GM12878 (cell line): ENCODE results near the gene KCNS1. TPM values are rescaled to one million over a fixed set of nuclear protein-coding genes. Genes with fewer than 3 reads are reported as not detected.

Experiments
- ATAC-seq: fragments of 200-7000 bp; cut with Tn5 transposase; 3 replicates; pipeline ENCODE4 v1.9.1; 2020; ENCODE audit warnings: mild to moderate bottlenecking, moderate library complexity
- BruUV-seq: library from RNA; stranded (reverse); fragments of 400-500 nt; replicated peaks from 2 replicates; lab custom pipeline; 2021; lab: Mats Ljungman, UMichigan
- CTCF ChIA-PET: fragments of 300-600 bp; sonication (Branson Sonifier 250); formaldehyde crosslinking; extraction: SDS; loops from one replicate; lab custom pipeline; 2021; ENCODE audit warnings: inconsistent platforms; lab: Yijun Ruan, JAX
- POLR2A ChIA-PET: fragments of 350-600 bp; formaldehyde crosslinking; extraction: SDS; loops from one replicate; lab custom pipeline; 2021; ENCODE audit warnings: inconsistent platforms; lab: Charles Lee
- RAD21 ChIA-PET: fragments of 300-600 bp; sonication (Branson Sonifier 250); formaldehyde crosslinking; loops from one replicate; lab custom pipeline; 2023; ENCODE audit warnings: antibody characterized with exemption; ENCODE audit not compliant: unreplicated experiment; lab: Charles Lee
- SMC1A ChIA-PET: fragments of 300-600 bp; sonication (Branson Sonifier 250); formaldehyde crosslinking; loops from one replicate; lab custom pipeline; 2023; ENCODE audit not compliant: unreplicated experiment, uncharacterized antibody; lab: Charles Lee
- DNase-seq: peaks from one replicate; pipeline ENCODE4 v3.0.0-alpha.2; 2011; ENCODE audit warnings: low read depth, low spot score
- FAIRE-seq: peaks from 3 replicates; lab custom pipeline; 2011; peaks lifted over from hg19 to GRCh38; lab: Jason Lieb, UNC
- H2AFZ ChIP-seq: 2 replicates; pipeline ENCODE4 v1.6.0; 2011; ENCODE audit warnings: low read depth, low read length, control low read depth; ENCODE audit not compliant: control insufficient read depth
- H3K27ac ChIP-seq: 2 replicates; pipeline ENCODE4 v1.5.1; 2011; ENCODE audit warnings: control low read depth; ENCODE audit not compliant: control insufficient read depth, insufficient read depth
- H3K27me3 ChIP-seq, 2 experiments: replicated peaks in 1 of 2; 2 replicates each; pipeline versions ENCODE4 v1.6.0 to v1.6.1; 2011; ENCODE audit warnings: low read length in 1 of 2; ENCODE audit not compliant: control insufficient read depth in 2 of 2, insufficient read depth in 2 of 2
- H3K36me3 ChIP-seq, 2 experiments: 2 replicates each; pipeline ENCODE4 v1.5.1; 2011; ENCODE audit warnings: low read length in 1 of 2; ENCODE audit not compliant: control insufficient read depth in 2 of 2, insufficient read depth in 2 of 2
- H3K4me1 ChIP-seq: 2 replicates; pipeline ENCODE4 v1.6.1; 2011; ENCODE audit warnings: mild to moderate bottlenecking, low read length, moderate library complexity, mixed read lengths; ENCODE audit not compliant: control insufficient read depth, insufficient read depth
- H3K4me2 ChIP-seq: 2 replicates; pipeline ENCODE4 v1.6.0; 2011; ENCODE audit warnings: control low read depth; ENCODE audit not compliant: control insufficient read depth, insufficient read depth
- H3K4me3 ChIP-seq: fragments of 200-600 bp; sonication (generic); 2 replicates; pipeline ENCODE4 v1.5.1; 2016
- H3K79me2 ChIP-seq: 2 replicates; pipeline ENCODE4 v1.6.0; 2011; ENCODE audit warnings: low read length; ENCODE audit not compliant: control insufficient read depth, insufficient read depth
- H3K9ac ChIP-seq: 2 replicates; pipeline ENCODE4 v1.8.0; 2011; ENCODE audit warnings: low read length, control low read depth, mixed read lengths; ENCODE audit not compliant: control insufficient read depth, insufficient read depth
- H3K9me3 ChIP-seq: replicated peaks from 3 replicates; pipeline ENCODE4 v1.5.1; 2011; ENCODE audit warnings: mild to moderate bottlenecking, low read length; ENCODE audit not compliant: control insufficient read depth, insufficient read depth
- H4K20me1 ChIP-seq: 2 replicates; pipeline ENCODE4 v1.6.0; 2011; ENCODE audit not compliant: control insufficient read depth, insufficient read depth
- DPF2 ChIP-seq: fragments of 450-650 bp; IDR thresholded peaks from 2 replicates; pipeline ENCODE4 v1.6.1; 2017; ENCODE audit warnings: mild to moderate bottlenecking
- ETV6 ChIP-seq, 2 experiments: fragments of 450-650 bp in 1 of 2; IDR thresholded peaks in 1 of 2; conservative IDR thresholded peaks in 1 of 2; 2 replicates each; pipeline ENCODE4 v1.6.1; 2014; ENCODE audit warnings: antibody characterized with exemption in 1 of 2, borderline replicate concordance in 1 of 2, low read depth in 1 of 2, mild to moderate bottlenecking in 1 of 2, moderate library complexity in 1 of 2
- FOXM1 ChIP-seq: IDR thresholded peaks from 2 replicates; pipeline ENCODE4 v1.6.1; 2012; ENCODE audit warnings: low read depth, mild to moderate bottlenecking, inconsistent platforms, low read length, moderate library complexity
- MEF2B ChIP-seq: fragments of 450-650 bp; IDR thresholded peaks from 2 replicates; pipeline ENCODE4 v1.6.1; 2018; ENCODE audit warnings: mild to moderate bottlenecking, moderate library complexity; ENCODE audit not compliant: partially characterized antibody, poor library complexity, severe bottlenecking
- MTA2 ChIP-seq: fragments of 450-650 bp; IDR thresholded peaks from 2 replicates; pipeline ENCODE4 v1.6.1; 2016; ENCODE audit warnings: low read depth, mild to moderate bottlenecking, moderate library complexity
- PAX8 ChIP-seq: fragments of 450-650 bp; IDR thresholded peaks from 2 replicates; pipeline ENCODE4 v1.6.1; 2017; ENCODE audit warnings: mild to moderate bottlenecking, moderate library complexity
- RAD21 ChIP-seq: IDR thresholded peaks from 2 replicates; pipeline ENCODE4 v1.6.1; 2011; ENCODE audit warnings: mild to moderate bottlenecking, low read depth, low read length, moderate library complexity; ENCODE audit not compliant: insufficient read depth
- RB1 ChIP-seq: fragments of 450-650 bp; formaldehyde crosslinking; IDR thresholded peaks from 2 replicates; pipeline ENCODE4 v1.6.1; 2017; ENCODE audit warnings: mild to moderate bottlenecking, borderline replicate concordance
- WGBS: methylation state at CpG from one replicate; pipeline ENCODE4 v1.1.6; 2016; ENCODE audit warnings: low lambda C conversion rate; ENCODE audit not compliant: insufficient replicate concordance, insufficient coverage; ENCODE audit errors: missing lambda C conversion rate; 5-methylcytosine and 5-hydroxymethylcytosine counted together
- in situ Hi-C: fragments of 300-500 bp; cut with MboI; formaldehyde crosslinking; loops from 9 replicates; pipeline ENCODE4 v1.14.3; 2018; ENCODE audit warnings: mixed read lengths
- intact Hi-C: fragments of 100-400 bp; cut with micrococcal nuclease; formaldehyde crosslinking; loops from one replicate; pipeline ENCODE4 v1.14.2; 2022; ENCODE audit not compliant: unreplicated experiment
- polyA plus RNA-seq, 11 experiments: library from polyadenylated mRNA; depleted of rRNA in 4 of 11; unstranded in 6 of 11; stranded (reverse) in 5 of 11; fragments of >200 nt; fragmentation: Nextera tagmentation in 4 of 11; fragmentation: Illumina TruSeq in 1 of 11; extraction: Ambion mirVana in 4 of 11; extraction: Trizol in 1 of 11; gene quantifications; 1 replicate in 1 of 11; 2 replicates in 10 of 11; pipeline versions ENCODE4 v1.2.1 to v1.2.3, GENCODE V29; 2011 to 2016; ENCODE audit warnings: inconsistent platforms in 2 of 11, missing spikeins in 2 of 11, low read depth in 1 of 11
- total RNA-seq, 4 experiments: library from RNA; depleted of rRNA in 3 of 4; stranded (reverse); fragments of >200 nt in 3 of 4; fragmentation: Illumina TruSeq in 1 of 4; extraction: Trizol in 1 of 4; gene quantifications; 2 replicates each; pipeline versions ENCODE4 v1.2.1 to v1.2.3, GENCODE V29; 2013 to 2021
- TF ChIP-seq, protein P1 (sequence below): fragments of 450-650 bp; IDR thresholded peaks from 2 replicates; pipeline ENCODE4 v1.6.1; 2018; ENCODE audit warnings: borderline replicate concordance, mild to moderate bottlenecking; ENCODE audit not compliant: partially characterized antibody
- TF ChIP-seq, protein P2 (sequence below), 3 experiments: IDR thresholded peaks in 2 of 3; conservative IDR thresholded peaks in 1 of 3; 2 replicates each; pipeline ENCODE4 v1.5.1; 2011; ENCODE audit warnings: low read depth in 3 of 3, low read length in 3 of 3, mild to moderate bottlenecking in 3 of 3, control low read depth in 2 of 3, moderate library complexity in 2 of 3, inconsistent platforms in 1 of 3, mixed read lengths in 1 of 3; ENCODE audit not compliant: control insufficient read depth in 2 of 3, insufficient read depth in 1 of 3; ENCODE audit errors: extremely low read depth in 1 of 3

Gene KCNS1
- total and polyA plus RNA-seq, 10 of the 15 experiments (the other 5 are each of a cell fraction or from before 2014, with no cell fraction given) = not detected

DNA sequence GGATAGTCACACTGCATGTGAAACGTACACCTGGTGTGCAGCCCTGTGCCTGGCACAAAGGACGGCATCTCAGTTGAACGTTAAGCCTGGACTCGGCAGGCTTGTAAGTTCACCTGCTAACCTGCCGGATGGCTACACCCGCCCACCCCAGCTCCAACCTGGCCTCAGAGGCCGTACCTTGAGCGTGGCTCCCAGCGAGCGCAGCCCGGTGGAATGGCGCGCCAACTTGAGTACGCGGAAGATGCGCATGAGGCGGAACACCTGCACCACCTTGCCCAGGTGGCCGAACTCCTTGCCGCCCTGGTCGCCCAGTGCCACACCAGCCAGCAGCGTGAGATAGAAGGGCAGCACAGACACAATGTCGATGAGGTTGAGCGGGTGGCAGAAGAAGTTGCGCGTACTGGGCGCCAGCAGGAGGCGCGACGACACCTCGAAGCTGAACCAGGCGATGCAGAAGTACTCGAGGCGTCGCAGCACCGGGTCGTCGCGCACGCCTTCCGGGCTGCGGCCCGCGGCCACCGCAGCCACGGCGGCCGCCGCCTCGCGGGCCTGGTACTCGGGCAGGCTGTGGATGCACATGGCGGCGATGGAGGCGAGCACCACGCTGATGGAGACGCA, 3.3 kb downstream of the KCNS1 start:
- TF ChIP-seq, protein P1, sequence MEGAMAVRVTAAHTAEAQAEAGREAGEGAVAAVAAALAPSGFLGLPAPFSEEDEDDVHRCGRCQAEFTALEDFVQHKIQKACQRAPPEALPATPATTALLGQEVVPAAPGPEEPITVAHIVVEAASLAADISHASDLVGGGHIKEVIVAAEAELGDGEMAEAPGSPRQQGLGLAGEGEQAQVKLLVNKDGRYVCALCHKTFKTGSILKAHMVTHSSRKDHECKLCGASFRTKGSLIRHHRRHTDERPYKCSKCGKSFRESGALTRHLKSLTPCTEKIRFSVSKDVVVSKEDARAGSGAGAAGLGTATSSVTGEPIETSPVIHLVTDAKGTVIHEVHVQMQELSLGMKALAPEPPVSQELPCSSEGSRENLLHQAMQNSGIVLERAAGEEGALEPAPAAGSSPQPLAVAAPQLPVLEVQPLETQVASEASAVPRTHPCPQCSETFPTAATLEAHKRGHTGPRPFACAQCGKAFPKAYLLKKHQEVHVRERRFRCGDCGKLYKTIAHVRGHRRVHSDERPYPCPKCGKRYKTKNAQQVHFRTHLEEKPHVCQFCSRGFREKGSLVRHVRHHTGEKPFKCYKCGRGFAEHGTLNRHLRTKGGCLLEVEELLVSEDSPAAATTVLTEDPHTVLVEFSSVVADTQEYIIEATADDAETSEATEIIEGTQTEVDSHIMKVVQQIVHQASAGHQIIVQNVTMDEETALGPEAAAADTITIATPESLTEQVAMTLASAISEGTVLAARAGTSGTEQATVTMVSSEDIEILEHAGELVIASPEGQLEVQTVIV = no peak
- TF ChIP-seq, protein P2, sequence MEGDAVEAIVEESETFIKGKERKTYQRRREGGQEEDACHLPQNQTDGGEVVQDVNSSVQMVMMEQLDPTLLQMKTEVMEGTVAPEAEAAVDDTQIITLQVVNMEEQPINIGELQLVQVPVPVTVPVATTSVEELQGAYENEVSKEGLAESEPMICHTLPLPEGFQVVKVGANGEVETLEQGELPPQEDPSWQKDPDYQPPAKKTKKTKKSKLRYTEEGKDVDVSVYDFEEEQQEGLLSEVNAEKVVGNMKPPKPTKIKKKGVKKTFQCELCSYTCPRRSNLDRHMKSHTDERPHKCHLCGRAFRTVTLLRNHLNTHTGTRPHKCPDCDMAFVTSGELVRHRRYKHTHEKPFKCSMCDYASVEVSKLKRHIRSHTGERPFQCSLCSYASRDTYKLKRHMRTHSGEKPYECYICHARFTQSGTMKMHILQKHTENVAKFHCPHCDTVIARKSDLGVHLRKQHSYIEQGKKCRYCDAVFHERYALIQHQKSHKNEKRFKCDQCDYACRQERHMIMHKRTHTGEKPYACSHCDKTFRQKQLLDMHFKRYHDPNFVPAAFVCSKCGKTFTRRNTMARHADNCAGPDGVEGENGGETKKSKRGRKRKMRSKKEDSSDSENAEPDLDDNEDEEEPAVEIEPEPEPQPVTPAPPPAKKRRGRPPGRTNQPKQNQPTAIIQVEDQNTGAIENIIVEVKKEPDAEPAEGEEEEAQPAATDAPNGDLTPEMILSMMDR (IDR thresholded peaks at IDR 0.05 in 2 of 3, conservative IDR thresholded peaks at IDR 0.05 in 1 of 3; ENCODE audit: control insufficient read depth in 2 of 3, extremely low read depth in 1 of 3, insufficient read depth in 1 of 3, low read depth in 3 of 3, low read length in 3 of 3) = peak; percentile 21 to 43 (median 37); a peak in 5 of 6 replicates
- TF ChIP-seq DPF2 (no peak), ETV6 (conservative IDR thresholded peaks at IDR 0.05 in 1 of 2, IDR thresholded peaks at IDR 0.05 in 1 of 2; ENCODE audit: borderline replicate concordance in 1 of 2, low read depth in 1 of 2) (no peak), MEF2B (no peak), PAX8 (no peak), FOXM1 (no peak), RB1 (no peak), RAD21 (0 out of 2 replicates have a peak, but pooled peaks have one; percentile 12), MTA2 (no peak)
- no peaks in the 10 kb centered on the region; the same call in 1 of the 2 replicates for H4K20me1 ChIP-seq
- intact Hi-C loops (loop anchor here (5.0 kb wide), 3 partner anchors 85 to 195 kb away; partner anchors contain the start of gene PABPC1L), in situ Hi-C loops (no loop called here)
- no peaks in the 10 kb centered on the region for H3K36me3 ChIP-seq
- H3K27me3 ChIP-seq = peaks cover 2 to 9% of the 10 kb centered on the region in 2 experiments; a peak in 3 of 4 replicates
- no peaks in the 10 kb centered on the region; the same call in 2 of the 3 replicates for H3K9me3 ChIP-seq
- ChIA-PET SMC1A (interaction anchor here (0.9 to 8.3 kb wide), 8 partner anchors 14 to 297 kb away, joined by 3 to 108 read pairs (median 12); partner anchors contain the start of gene PABPC1L), CTCF (interaction anchor here (0.5 to 6.3 kb wide), 18 partner anchors 8 to 414 kb away, joined by 3 to 162 read pairs (median 18); partner anchors contain the start of genes PABPC1L and WFDC5), RAD21 (interaction anchor here (1.4 to 7.0 kb wide), 3 partner anchors 48 to 138 kb away, joined by 4 to 85 read pairs (median 47); partner anchors contain the start of gene TOMM34), POLR2A (interaction anchor here (0.5 kb wide), 1 partner anchor 69 kb away, joined by 3 read pairs; no protein-coding TSS in a partner anchor)
- FAIRE-seq = no peak
- no peaks in the 10 kb centered on the region for H3K79me2 ChIP-seq
- H3K4me3 ChIP-seq = no peak overlapping the region; the same call in 1 of the 2 replicates
- H3K27ac ChIP-seq = no peak overlapping the region
- ATAC-seq = peak; percentile 32; the same call in 1 of the 3 replicates
- H3K4me2 ChIP-seq = 0 out of 2 replicates have a peak overlapping the region, but pooled peaks have one; percentile 28
- no peak overlapping the region for H2AFZ ChIP-seq
- H3K4me1 ChIP-seq = no peaks in the 10 kb centered on the region
- H3K9ac ChIP-seq = no peak overlapping the region
- no peak for DNase-seq
- no TSS peak for BruUV-seq
- WGBS = 65% methylated on average over 30 of the region's 56 CpGs
